ENCODE data around the gene TSC22D2. TPM values are rescaled to one million over a fixed set of nuclear protein-coding genes. Genes with fewer than 3 reads are reported as not detected.
A peak's percentile ranks its signal among the peaks of the same experiment; 100 is the strongest.

Gene TSC22D2
- total RNA-seq, 4 donors from 2014 or later, result 19.0 to 35.2 (median 22.2) TPM

GRCh38 chr3:150372320-150372719, 35.8 kb upstream of the TSC22D2 start:
- H3K4me1 ChIP-seq, result peaks cover 0 to 6% (median 1%) of the 10 kb centered on the region in 4 donors
- H3K36me3 ChIP-seq, result no peaks in the 10 kb centered on the region
- TF ChIP-seq CTCF (IDR thresholded peaks at IDR 0.05) (no peak), POLR2A (IDR thresholded peaks at IDR 0.05) (no peak)
- H3K9me3 ChIP-seq, result no peaks in the 10 kb centered on the region
- no peak overlapping the region for H3K4me3 ChIP-seq
- no peak for DNase-seq
- no peaks in the 10 kb centered on the region for H3K27me3 ChIP-seq
- peak overlapping the region in 2 of 4 donors; percentile 26 to 80 for H3K27ac ChIP-seq

- peaks cover 0 to 6% (median 1%) of the 10 kb centered on the region in 4 donors for H3K4me1 ChIP-seq
- TF ChIP-seq POLR2A (IDR thresholded peaks at IDR 0.05), result no peak
- peak in 1 of 6 experiments; percentile 27 for TF ChIP-seq CTCF (IDR thresholded peaks at IDR 0.05)
- H3K27ac ChIP-seq, result peak overlapping the region in 1 of 4 donors; percentile 80
- H3K27me3 ChIP-seq, result no peaks in the 10 kb centered on the region
- H3K9me3 ChIP-seq, result no peaks in the 10 kb centered on the region
- H3K4me3 ChIP-seq, result no peak overlapping the region
- DNase-seq, result no peak
- H3K36me3 ChIP-seq, result no peaks in the 10 kb centered on the region
Measured at GRCh38 chr3:150372722-150373121, 35.4 kb upstream of the TSC22D2 start.

GRCh38 chr3:150373234-150373875, 34.7 kb upstream of the TSC22D2 start:
- TF ChIP-seq CTCF (IDR thresholded peaks at IDR 0.05), result no peak
- no peak for TF ChIP-seq POLR2A (IDR thresholded peaks at IDR 0.05)
- peak overlapping the region in 1 of 4 donors; percentile 3 for H3K4me3 ChIP-seq
- H3K27me3 ChIP-seq, result no peaks in the 10 kb centered on the region
- peaks cover 0 to 6% (median 1%) of the 10 kb centered on the region in 4 donors for H3K4me1 ChIP-seq
- no peak overlapping the region for H3K27ac ChIP-seq
- no peaks in the 10 kb centered on the region for H3K36me3 ChIP-seq
- no peak for DNase-seq
- no peaks in the 10 kb centered on the region for H3K9me3 ChIP-seq

GRCh38 chr3:150374975-150375374, 33.1 kb upstream of the TSC22D2 start:
- H3K27ac ChIP-seq, result no peak overlapping the region
- TF ChIP-seq CTCF (IDR thresholded peaks at IDR 0.05) (no peak), POLR2A (IDR thresholded peaks at IDR 0.05) (no peak)

GRCh38 chr3:150376001-150376848, 31.9 kb upstream of the TSC22D2 start:
- Histone ChIP-seq H3K4me3 (no peak overlapping the region), H3K36me3 (no peaks in the 10 kb centered on the region), H3K27ac (no peak overlapping the region), H3K27me3 (no peaks in the 10 kb centered on the region), H3K9me3 (no peaks in the 10 kb centered on the region), H3K4me1 (peaks cover 0 to 6% (median 1%) of the 10 kb centered on the region in 4 donors)
- TF ChIP-seq POLR2A (IDR thresholded peaks at IDR 0.05), result no peak
- no peak for TF ChIP-seq CTCF (IDR thresholded peaks at IDR 0.05)
- DNase-seq, result no peak

More at GRCh38 chr3:150374975-150375374, 33.1 kb upstream of the TSC22D2 start:
- H3K9me3 ChIP-seq, result no peaks in the 10 kb centered on the region
- H3K4me1 ChIP-seq, result peaks cover 0 to 6% (median 1%) of the 10 kb centered on the region in 4 donors
- no peaks in the 10 kb centered on the region for H3K27me3 ChIP-seq
- DNase-seq, result no peak
- H3K4me3 ChIP-seq, result no peak overlapping the region
- no peaks in the 10 kb centered on the region for H3K36me3 ChIP-seq
